Neural crest cell (in vitro differentiated cells): ENCODE data around the gene C1orf35. TPM values are rescaled to one million over a fixed set of nuclear protein-coding genes. Genes with fewer than 3 reads are reported as not detected.
A peak's percentile ranks its signal among the peaks of the same experiment; 100 is the strongest.

ENCODE experiments used
- DNase-seq: peaks from one replicate; pipeline ENCODE4 v3.0.0; 2021; ENCODE audit warnings: low read depth, mixed read lengths, low spot score
- H3K27ac Mint-ChIP-seq: one replicate; pipeline ENCODE4 v1.8.0; 2021; ENCODE audit warnings: mild to moderate bottlenecking, mixed read lengths; ENCODE audit not compliant: unreplicated experiment
- H3K27me3 Mint-ChIP-seq: 2 replicates; pipeline ENCODE4 v1.8.0; 2021; ENCODE audit warnings: low read depth, mild to moderate bottlenecking, mixed read lengths
- H3K36me3 Mint-ChIP-seq: 2 replicates; pipeline ENCODE4 v1.8.0; 2021; ENCODE audit warnings: low read depth, mild to moderate bottlenecking, mixed read lengths
- H3K4me1 Mint-ChIP-seq: 2 replicates; pipeline ENCODE4 v1.8.0; 2021; ENCODE audit warnings: mixed read lengths
- H3K4me3 Mint-ChIP-seq: one replicate; pipeline ENCODE4 v1.8.0; 2021; ENCODE audit warnings: mild to moderate bottlenecking, mixed read lengths
- H3K9me3 Mint-ChIP-seq: 2 replicates; pipeline ENCODE4 v1.8.0; 2021; ENCODE audit warnings: mixed read lengths
- CTCF ChIP-seq: fragments of 200-600 bp; sonication (generic); conservative IDR thresholded peaks from 2 replicates; pipeline ENCODE4 v1.5.0; 2021; ENCODE audit warnings: antibody characterized with exemption, mild to moderate bottlenecking
- total RNA-seq: library from RNA; stranded (reverse); gene quantifications from 2 replicates; pipeline ENCODE4 v1.2.1, GENCODE V29; 2021

C1orf35 gene
- total RNA-seq, 1 donor from 2014 or later = 29.7 TPM

GRCh38 chr1:228097333-228098081 is 5.6 kb downstream of the C1orf35 start:
- Mint-ChIP-seq H3K27ac (no peak overlapping the region), H3K4me3 (peak overlapping the region; percentile 56), H3K36me3 (peaks cover 39% of the 10 kb centered on the region), H3K27me3 (no peaks in the 10 kb centered on the region), H3K4me1 (peaks cover 6% of the 10 kb centered on the region), H3K9me3 (peaks cover 11% of the 10 kb centered on the region)
- no peak for TF ChIP-seq CTCF
- no peak for DNase-seq

GRCh38 chr1:228096416-228097332 is 6.5 kb downstream of the C1orf35 start:
- DNase-seq = no peak
- Mint-ChIP-seq H3K9me3 (peaks cover 11% of the 10 kb centered on the region), H3K27ac (no peak overlapping the region), H3K27me3 (no peaks in the 10 kb centered on the region), H3K4me1 (peaks cover 6% of the 10 kb centered on the region), H3K36me3 (peaks cover 45% of the 10 kb centered on the region), H3K4me3 (no peak overlapping the region)
- TF ChIP-seq CTCF = no peak

- Mint-ChIP-seq H3K36me3 (peaks cover 45% of the 10 kb centered on the region), H3K4me1 (peaks cover 7% of the 10 kb centered on the region), H3K9me3 (peaks cover 11% of the 10 kb centered on the region), H3K27ac (peak overlapping the region; percentile 43), H3K27me3 (no peaks in the 10 kb centered on the region), H3K4me3 (no peak overlapping the region)
- no peak for TF ChIP-seq CTCF
- DNase-seq = no peak
These were observed 7.2 kb downstream of the C1orf35 start for GRCh38 chr1:228095938-228096337.

- Mint-ChIP-seq H3K9me3 (peaks cover 11% of the 10 kb centered on the region), H3K4me3 (peak overlapping the region; percentile 65), H3K36me3 (peaks cover 45% of the 10 kb centered on the region), H3K4me1 (peaks cover 14% of the 10 kb centered on the region), H3K27me3 (no peaks in the 10 kb centered on the region), H3K27ac (no peak overlapping the region)
- DNase-seq = no peak
- no peak for TF ChIP-seq CTCF
These were observed 8.0 kb downstream of the C1orf35 start for GRCh38 chr1:228095161-228095560.

- DNase-seq = no peak
- Mint-ChIP-seq H3K4me3 (peak overlapping the region; percentile 65), H3K9me3 (peaks cover 11% of the 10 kb centered on the region), H3K27ac (no peak overlapping the region), H3K4me1 (peaks cover 18% of the 10 kb centered on the region), H3K27me3 (no peaks in the 10 kb centered on the region), H3K36me3 (peaks cover 44% of the 10 kb centered on the region)
- no peak for TF ChIP-seq CTCF
These were observed 8.6 kb downstream of the C1orf35 start for GRCh38 chr1:228094432-228095016.
